ENCODE results near the gene UNC5B. TPM values are rescaled to one million over a fixed set of nuclear protein-coding genes. Genes with fewer than 3 reads are reported as not detected.

The UNC5B gene
- polyA plus RNA-seq, 4 donors, result 0.27 to 19.4 (median 6.7) TPM

DNA sequence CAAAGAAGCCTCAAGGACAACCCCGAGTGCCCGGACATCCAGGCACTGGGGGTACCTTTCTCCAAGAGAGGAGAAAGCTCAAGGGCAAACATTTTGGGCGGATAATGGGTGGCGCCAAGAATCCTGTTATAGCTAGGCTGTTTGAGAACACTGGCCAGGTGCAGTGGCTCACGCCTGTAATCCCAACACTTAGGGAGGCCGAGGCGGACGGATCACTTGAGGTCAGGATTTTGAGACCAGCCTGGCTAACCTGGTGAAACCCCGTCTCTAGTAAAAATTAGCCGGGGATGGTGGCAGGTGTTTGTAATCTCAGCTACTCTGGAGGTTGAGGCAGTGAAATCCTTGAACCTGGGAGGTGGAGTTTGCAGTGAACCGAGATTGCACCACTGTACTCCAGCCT lies 25.2 kb upstream of the UNC5B start:
- WGBS, 3 donors, result 56 to 76% (median 68%) methylated on average over 11 of the region's 11 CpGs
- Histone ChIP-seq H3K9me3 (ENCODE audit: control insufficient read depth in 2 of 2, insufficient read depth in 1 of 2, low read depth in 1 of 2, low read length in 1 of 2) (no peaks in the 10 kb centered on the region), H3K36me3 (ENCODE audit: control insufficient read depth in 3 of 3, insufficient read depth in 2 of 3, low read depth in 1 of 3, low read length in 3 of 3) (no peaks in the 10 kb centered on the region), H3K4me3 (ENCODE audit: low read depth in 1 of 3, low read length in 3 of 3) (no peak overlapping the region), H3K27ac (ENCODE audit: low read depth in 1 of 3, low read length in 2 of 3) (no peak overlapping the region), H3K27me3 (ENCODE audit: control insufficient read depth in 3 of 3, insufficient read depth in 3 of 3, low read length in 3 of 3) (peaks cover 0 to 14% (median 0%) of the 10 kb centered on the region in 3 donors), H3K4me1 (ENCODE audit: control insufficient read depth in 3 of 3, insufficient read depth in 2 of 3, low read depth in 1 of 3, low read length in 2 of 3) (peaks cover 0 to 6% (median 0%) of the 10 kb centered on the region in 3 donors)
- DNase-seq (no peak), FAIRE-seq (no peak)

- Histone ChIP-seq H3K27ac (ENCODE audit: low read depth in 1 of 3, low read length in 2 of 3) (no peak overlapping the region), H3K27me3 (ENCODE audit: control insufficient read depth in 3 of 3, insufficient read depth in 3 of 3, low read length in 3 of 3) (peaks cover 0 to 14% (median 0%) of the 10 kb centered on the region in 3 donors), H3K36me3 (ENCODE audit: control insufficient read depth in 3 of 3, insufficient read depth in 2 of 3, low read depth in 1 of 3, low read length in 3 of 3) (no peaks in the 10 kb centered on the region), H3K4me3 (ENCODE audit: low read depth in 1 of 3, low read length in 3 of 3) (no peak overlapping the region), H3K4me1 (ENCODE audit: control insufficient read depth in 3 of 3, insufficient read depth in 2 of 3, low read depth in 1 of 3, low read length in 2 of 3) (peaks cover 0 to 6% (median 0%) of the 10 kb centered on the region in 3 donors), H3K9me3 (ENCODE audit: control insufficient read depth in 2 of 2, insufficient read depth in 1 of 2, low read depth in 1 of 2, low read length in 1 of 2) (no peaks in the 10 kb centered on the region)
- DNase-seq (no peak), FAIRE-seq (no peak)
- 23 to 50% (median 27%) methylated on average over 3 of the region's 3 CpGs for WGBS, 3 donors
These were observed 24.8 kb upstream of the UNC5B start for GRCh38 chr10:71187600-71187999.

- DNase-seq (no peak), FAIRE-seq (no peak)
- peaks cover 0 to 6% (median 0%) of the 10 kb centered on the region in 3 donors for H3K4me1 ChIP-seq (ENCODE audit: control insufficient read depth in 3 of 3, insufficient read depth in 2 of 3, low read depth in 1 of 3, low read length in 2 of 3)
- H3K27ac ChIP-seq (ENCODE audit: low read depth in 1 of 3, low read length in 2 of 3), result no peak overlapping the region
- H3K4me3 ChIP-seq (ENCODE audit: low read depth in 1 of 3, low read length in 3 of 3), result no peak overlapping the region
- H3K27me3 ChIP-seq (ENCODE audit: control insufficient read depth in 3 of 3, insufficient read depth in 3 of 3, low read length in 3 of 3), result peaks cover 0 to 14% (median 0%) of the 10 kb centered on the region in 3 donors
- 89 to 100% (median 94%) methylated on average over 1 of the region's 1 CpG for WGBS, 3 donors
- H3K36me3 ChIP-seq (ENCODE audit: control insufficient read depth in 3 of 3, insufficient read depth in 2 of 3, low read depth in 1 of 3, low read length in 3 of 3), result no peaks in the 10 kb centered on the region
- H3K9me3 ChIP-seq (ENCODE audit: control insufficient read depth in 2 of 2, insufficient read depth in 1 of 2, low read depth in 1 of 2, low read length in 1 of 2), result no peaks in the 10 kb centered on the region
These were observed 24.2 kb upstream of the UNC5B start for GRCh38 chr10:71188201-71188600.

DNA sequence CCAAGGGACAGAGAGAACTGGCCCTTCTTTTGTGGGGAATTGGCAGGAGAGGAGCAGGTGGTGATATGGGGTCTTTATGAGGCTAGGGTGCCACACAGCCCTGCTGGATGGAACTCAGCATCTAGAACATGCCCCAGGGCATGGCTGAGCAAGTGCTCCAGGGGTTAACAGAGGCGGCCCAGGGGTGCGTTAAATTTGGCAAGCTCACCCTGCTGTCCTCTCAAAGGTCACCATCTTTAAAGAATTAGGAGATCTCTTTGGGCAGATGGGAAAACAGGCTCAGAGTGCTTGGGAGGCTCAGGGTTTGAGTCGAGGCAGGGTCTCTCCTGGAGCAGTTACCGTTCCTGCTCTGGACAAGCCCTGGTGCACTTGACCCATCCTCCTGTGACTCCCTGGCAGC lies 21.4 kb upstream of the UNC5B start:
- FAIRE-seq, result no peak
- Histone ChIP-seq H3K4me3 (ENCODE audit: low read depth in 1 of 3, low read length in 3 of 3) (no peak overlapping the region), H3K27ac (ENCODE audit: low read depth in 1 of 3, low read length in 2 of 3) (no peak overlapping the region), H3K36me3 (ENCODE audit: control insufficient read depth in 3 of 3, insufficient read depth in 2 of 3, low read depth in 1 of 3, low read length in 3 of 3) (no peaks in the 10 kb centered on the region), H3K9me3 (ENCODE audit: control insufficient read depth in 2 of 2, insufficient read depth in 1 of 2, low read depth in 1 of 2, low read length in 1 of 2) (no peaks in the 10 kb centered on the region), H3K4me1 (ENCODE audit: control insufficient read depth in 3 of 3, insufficient read depth in 2 of 3, low read depth in 1 of 3, low read length in 2 of 3) (no peaks in the 10 kb centered on the region), H3K27me3 (ENCODE audit: control insufficient read depth in 3 of 3, insufficient read depth in 3 of 3, low read length in 3 of 3) (peaks cover 0 to 17% (median 0%) of the 10 kb centered on the region in 3 donors)
- 64 to 76% (median 71%) methylated on average over 4 of the region's 4 CpGs for WGBS, 3 donors
- DNase-seq, result no peak

GRCh38 chr10:71191551-71192076 lies 20.8 kb upstream of the UNC5B start:
- no peak overlapping the region for H3K27ac ChIP-seq (ENCODE audit: low read depth in 1 of 3, low read length in 2 of 3)
- no peak for DNase-seq
- no peak for FAIRE-seq
- H3K4me1 ChIP-seq (ENCODE audit: control insufficient read depth in 3 of 3, insufficient read depth in 2 of 3, low read depth in 1 of 3, low read length in 2 of 3), result no peaks in the 10 kb centered on the region
- peaks cover 0 to 3% of the 10 kb centered on the region in 2 donors for H3K9me3 ChIP-seq (ENCODE audit: control insufficient read depth in 2 of 2, insufficient read depth in 1 of 2, low read depth in 1 of 2, low read length in 1 of 2)
- WGBS, 3 donors, result 36 to 49% (median 44%) methylated on average over 13 of the region's 13 CpGs
- H3K36me3 ChIP-seq (ENCODE audit: control insufficient read depth in 3 of 3, insufficient read depth in 2 of 3, low read depth in 1 of 3, low read length in 3 of 3), result no peaks in the 10 kb centered on the region
- H3K27me3 ChIP-seq (ENCODE audit: control insufficient read depth in 3 of 3, insufficient read depth in 3 of 3, low read length in 3 of 3), result peaks cover 0 to 15% (median 0%) of the 10 kb centered on the region in 3 donors
- no peak overlapping the region for H3K4me3 ChIP-seq (ENCODE audit: low read depth in 1 of 3, low read length in 3 of 3)

DNA sequence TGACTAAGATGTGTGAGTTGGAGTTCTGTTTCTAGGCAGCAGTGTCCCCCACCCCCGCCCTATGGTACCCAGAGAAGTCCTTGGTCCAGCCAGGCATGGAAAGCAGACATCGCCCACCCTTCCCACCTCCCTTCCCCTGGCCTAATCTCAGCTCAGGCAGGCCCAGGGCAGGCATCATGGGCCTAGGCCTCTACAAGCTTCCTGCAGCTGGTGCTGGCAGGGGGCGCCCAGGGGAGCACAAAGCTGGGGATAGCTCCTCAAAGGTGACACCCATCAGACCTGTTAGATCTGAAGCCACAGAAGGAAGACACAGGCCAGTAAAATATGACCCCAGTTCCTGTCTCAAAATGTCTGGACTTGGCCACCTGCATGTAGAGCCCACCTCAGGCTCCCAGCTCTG lies 18.9 kb upstream of the UNC5B start:
- Histone ChIP-seq H3K27me3 (ENCODE audit: control insufficient read depth in 3 of 3, insufficient read depth in 3 of 3, low read length in 3 of 3) (peaks cover 0 to 13% (median 0%) of the 10 kb centered on the region in 3 donors), H3K36me3 (ENCODE audit: control insufficient read depth in 3 of 3, insufficient read depth in 2 of 3, low read depth in 1 of 3, low read length in 3 of 3) (no peaks in the 10 kb centered on the region), H3K4me1 (ENCODE audit: control insufficient read depth in 3 of 3, insufficient read depth in 2 of 3, low read depth in 1 of 3, low read length in 2 of 3) (no peaks in the 10 kb centered on the region), H3K4me3 (ENCODE audit: low read depth in 1 of 3, low read length in 3 of 3) (no peak overlapping the region), H3K27ac (ENCODE audit: low read depth in 1 of 3, low read length in 2 of 3) (no peak overlapping the region), H3K9me3 (ENCODE audit: control insufficient read depth in 2 of 2, insufficient read depth in 1 of 2, low read depth in 1 of 2, low read length in 1 of 2) (peaks cover 0 to 12% of the 10 kb centered on the region in 2 donors)
- 76 to 82% (median 82%) methylated on average over 3 of the region's 3 CpGs for WGBS, 3 donors
- DNase-seq (no peak), FAIRE-seq (no peak)

GRCh38 chr10:71197955-71198354 lies 14.4 kb upstream of the UNC5B start:
- Histone ChIP-seq H3K27ac (ENCODE audit: low read depth in 1 of 3, low read length in 2 of 3) (no peak overlapping the region), H3K27me3 (ENCODE audit: control insufficient read depth in 3 of 3, insufficient read depth in 3 of 3, low read length in 3 of 3) (peaks cover 0 to 6% (median 0%) of the 10 kb centered on the region in 3 donors), H3K9me3 (ENCODE audit: control insufficient read depth in 2 of 2, insufficient read depth in 1 of 2, low read depth in 1 of 2, low read length in 1 of 2) (peaks cover 0 to 17% of the 10 kb centered on the region in 2 donors), H3K4me1 (ENCODE audit: control insufficient read depth in 3 of 3, insufficient read depth in 2 of 3, low read depth in 1 of 3, low read length in 2 of 3) (no peaks in the 10 kb centered on the region), H3K36me3 (ENCODE audit: control insufficient read depth in 3 of 3, insufficient read depth in 2 of 3, low read depth in 1 of 3, low read length in 3 of 3) (no peaks in the 10 kb centered on the region), H3K4me3 (ENCODE audit: low read depth in 1 of 3, low read length in 3 of 3) (no peak overlapping the region)
- no peak for DNase-seq
- FAIRE-seq, result no peak

GRCh38 chr10:71201849-71202248 lies 10.5 kb upstream of the UNC5B start:
- H3K27ac ChIP-seq (ENCODE audit: low read depth in 1 of 3, low read length in 2 of 3), result no peak overlapping the region
- H3K4me3 ChIP-seq (ENCODE audit: low read depth in 1 of 3, low read length in 3 of 3), result no peak overlapping the region
- no peaks in the 10 kb centered on the region for H3K4me1 ChIP-seq (ENCODE audit: control insufficient read depth in 3 of 3, insufficient read depth in 2 of 3, low read depth in 1 of 3, low read length in 2 of 3)
- FAIRE-seq, result no peak
- peaks cover 0 to 12% of the 10 kb centered on the region in 2 donors for H3K9me3 ChIP-seq (ENCODE audit: control insufficient read depth in 2 of 2, insufficient read depth in 1 of 2, low read depth in 1 of 2, low read length in 1 of 2)
- DNase-seq, result no peak
- no peaks in the 10 kb centered on the region for H3K36me3 ChIP-seq (ENCODE audit: control insufficient read depth in 3 of 3, insufficient read depth in 2 of 3, low read depth in 1 of 3, low read length in 3 of 3)
- WGBS, 3 donors, result 68 to 74% (median 68%) methylated on average over 1 of the region's 1 CpG
- H3K27me3 ChIP-seq (ENCODE audit: control insufficient read depth in 3 of 3, insufficient read depth in 3 of 3, low read length in 3 of 3), result peaks cover 0 to 6% (median 0%) of the 10 kb centered on the region in 3 donors

GRCh38 chr10:71202314-71202713 lies 10.1 kb upstream of the UNC5B start:
- Histone ChIP-seq H3K4me1 (ENCODE audit: control insufficient read depth in 3 of 3, insufficient read depth in 2 of 3, low read depth in 1 of 3, low read length in 2 of 3) (no peaks in the 10 kb centered on the region), H3K27ac (ENCODE audit: low read depth in 1 of 3, low read length in 2 of 3) (no peak overlapping the region), H3K4me3 (ENCODE audit: low read depth in 1 of 3, low read length in 3 of 3) (no peak overlapping the region), H3K9me3 (ENCODE audit: control insufficient read depth in 2 of 2, insufficient read depth in 1 of 2, low read depth in 1 of 2, low read length in 1 of 2) (peaks cover 0 to 9% of the 10 kb centered on the region in 2 donors), H3K27me3 (ENCODE audit: control insufficient read depth in 3 of 3, insufficient read depth in 3 of 3, low read length in 3 of 3) (peaks cover 0 to 6% (median 0%) of the 10 kb centered on the region in 3 donors), H3K36me3 (ENCODE audit: control insufficient read depth in 3 of 3, insufficient read depth in 2 of 3, low read depth in 1 of 3, low read length in 3 of 3) (no peaks in the 10 kb centered on the region)
- WGBS, 3 donors, result 80 to 93% (median 91%) methylated on average over 1 of the region's 1 CpG
- no peak for DNase-seq
- FAIRE-seq, result no peak

All from small intestine (tissue), 7 donors.